SK-N-SH (cell line): ENCODE measurements around the gene C1QTNF5. TPM values are rescaled to one million over a fixed set of nuclear protein-coding genes. Genes with fewer than 3 reads are reported as not detected.

Experiments used
- CTCF ChIA-PET: fragments of 300-600, 350-600 bp; formaldehyde crosslinking; extraction: SDS; loops from one replicate; lab custom pipeline; 2021; lab: Yijun Ruan, JAX
- POLR2A ChIA-PET: fragments of 350-600 bp; sonication (Branson Sonifier 250); formaldehyde crosslinking; extraction: SDS; loops from one replicate; lab custom pipeline; 2020; ENCODE audit warnings: antibody characterized with exemption, inconsistent platforms; lab: Yijun Ruan, JAX
- DNase-seq: peaks from one replicate; pipeline ENCODE4 v3.0.0; 2012
- H2AFZ ChIP-seq: fragments of 200-600 bp; sonication (generic); 2 replicates; pipeline ENCODE4 v1.8.1; 2016; ENCODE audit warnings: antibody characterized with exemption, mild to moderate bottlenecking, low read depth
- H3F3A ChIP-seq: fragments of 200-600 bp; sonication (generic); replicated peaks from 2 replicates; pipeline ENCODE3; 2016; ENCODE audit warnings: antibody characterized with exemption, mild to moderate bottlenecking; ENCODE audit not compliant: insufficient read depth
- H3K27ac ChIP-seq, 2 experiments: fragments of 200-500 bp in 1 of 2; fragments of 200-600 bp in 1 of 2; sonication (Bioruptor generic) in 1 of 2; sonication (generic), shearing (Covaris generic) in 1 of 2; 2 replicates each; pipeline versions ENCODE4 v1.5.1 to v1.6.1; 2014 to 2016; ENCODE audit warnings: low read depth in 2 of 2, inconsistent platforms in 1 of 2, low read length in 1 of 2, mild to moderate bottlenecking in 1 of 2, mixed read lengths in 1 of 2
- H3K27me3 ChIP-seq: fragments of 200-600 bp; sonication (generic), shearing (Covaris generic); 2 replicates; pipeline ENCODE4 v1.6.1; 2016; ENCODE audit warnings: mixed run types; ENCODE audit not compliant: insufficient read depth
- H3K36me3 ChIP-seq, 2 experiments: fragments of 200-500 bp in 1 of 2; fragments of 200-600 bp in 1 of 2; sonication (Bioruptor generic) in 1 of 2; sonication (generic) in 1 of 2; replicated peaks in 1 of 2; 2 replicates each; pipeline versions ENCODE3 to v1.5.1; 2014 to 2016; ENCODE audit warnings: low read length in 1 of 2, mild to moderate bottlenecking in 1 of 2; ENCODE audit not compliant: insufficient read depth in 2 of 2, control insufficient read depth in 1 of 2
- H3K4me1 ChIP-seq, 2 experiments: fragments of 200-500 bp in 1 of 2; fragments of 200-600 bp in 1 of 2; sonication (Bioruptor generic) in 1 of 2; sonication (generic), shearing (Covaris generic) in 1 of 2; 2 replicates each; pipeline versions ENCODE4 v1.5.1 to v1.6.1; 2014 to 2016; ENCODE audit warnings: low read depth in 1 of 2, low read length in 1 of 2, mixed run types in 1 of 2; ENCODE audit not compliant: insufficient read depth in 2 of 2, control insufficient read depth in 1 of 2
- H3K4me2 ChIP-seq: fragments of 200-600 bp; sonication (generic), shearing (Covaris generic); 2 replicates; pipeline ENCODE4 v1.6.1; 2017; ENCODE audit warnings: mixed run types
- H3K4me3 ChIP-seq, 2 experiments: fragments of 200-500 bp in 1 of 2; fragments of 200-600 bp in 1 of 2; sonication (Bioruptor generic) in 1 of 2; sonication (generic), shearing (Covaris generic) in 1 of 2; 2 replicates each; pipeline versions ENCODE4 v1.5.1 to v1.8.1; 2014 to 2016; ENCODE audit warnings: low read depth in 2 of 2, inconsistent platforms in 1 of 2, low read length in 1 of 2, mild to moderate bottlenecking in 1 of 2, mixed read lengths in 1 of 2, moderate library complexity in 1 of 2
- H3K79me2 ChIP-seq: fragments of 200-600 bp; sonication (generic); 2 replicates; pipeline ENCODE4 v1.8.1; 2017; ENCODE audit warnings: mild to moderate bottlenecking; ENCODE audit not compliant: insufficient read depth
- H3K9ac ChIP-seq: fragments of 200-600 bp; sonication (generic); 2 replicates; pipeline ENCODE4 v1.6.1; 2017; ENCODE audit warnings: mixed run types
- H3K9me2 ChIP-seq: fragments of 200-600 bp; sonication (generic); 2 replicates; pipeline ENCODE4 v1.6.1; 2017; ENCODE audit warnings: mixed run types
- H3K9me3 ChIP-seq: fragments of 200-600 bp; sonication (generic); 2 replicates; pipeline ENCODE4 v1.6.1; 2017; ENCODE audit warnings: mixed run types, mild to moderate bottlenecking, moderate library complexity
- H4K20me1 ChIP-seq: fragments of 200-600 bp; sonication (generic); 2 replicates; pipeline ENCODE4 v1.6.1; 2017; ENCODE audit warnings: mild to moderate bottlenecking, mixed run types; ENCODE audit not compliant: insufficient read depth
- CHD2 ChIP-seq: fragments of 150-350 bp; IDR thresholded peaks from 2 replicates; pipeline ENCODE4 v1.6.1; 2018; ENCODE audit warnings: low read length; ENCODE audit not compliant: partially characterized antibody
- EP300 ChIP-seq, 2 experiments: IDR thresholded peaks; 2 replicates each; pipeline versions ENCODE4 v1.4.0 to v1.6.1; 2012; ENCODE audit warnings: borderline replicate concordance in 1 of 2, low read depth in 1 of 2, low read length in 1 of 2
- FOSL2 ChIP-seq: IDR thresholded peaks from 2 replicates; pipeline ENCODE4 v1.4.0; 2012; ENCODE audit warnings: low read depth, mild to moderate bottlenecking, moderate library complexity, borderline replicate concordance
- FOXJ3 ChIP-seq: sonication (generic); formaldehyde crosslinking; IDR thresholded peaks from 2 replicates; pipeline ENCODE4 v1.5.1; 2020; ENCODE audit warnings: mild to moderate bottlenecking, missing genetic modification reagents
- FOXM1 ChIP-seq: IDR thresholded peaks from 2 replicates; pipeline ENCODE4 v1.4.0; 2012; ENCODE audit warnings: low read depth, mild to moderate bottlenecking
- GABPA ChIP-seq: IDR thresholded peaks from 2 replicates; pipeline ENCODE4 v1.4.0; 2012; ENCODE audit warnings: low read depth, mild to moderate bottlenecking
- IRF3 ChIP-seq: fragments of 150-350 bp; IDR thresholded peaks from 2 replicates; pipeline ENCODE4 v1.6.1; 2016; ENCODE audit warnings: mild to moderate bottlenecking, low read depth, low read length
- JUND ChIP-seq: IDR thresholded peaks from 2 replicates; pipeline ENCODE4 v1.4.0; 2012
- MAX ChIP-seq: IDR thresholded peaks from 2 replicates; pipeline ENCODE4 v1.4.0; 2012; ENCODE audit warnings: low read depth
- MEF2A ChIP-seq: IDR thresholded peaks from 2 replicates; pipeline ENCODE4 v1.4.0; 2012; ENCODE audit warnings: low read depth, borderline replicate concordance
- NRF1 ChIP-seq: IDR thresholded peaks from 2 replicates; pipeline ENCODE4 v1.6.1; 2012; ENCODE audit warnings: low read depth, mild to moderate bottlenecking, low read length
- PBX3 ChIP-seq: IDR thresholded peaks from 2 replicates; pipeline ENCODE4; 2012
- RFX5 ChIP-seq: IDR thresholded peaks from 2 replicates; pipeline ENCODE4 v1.6.1; 2012; ENCODE audit warnings: mild to moderate bottlenecking, improper control_type of control experiment, low read length
- RXRA ChIP-seq: IDR thresholded peaks from 2 replicates; pipeline ENCODE4 v1.4.0; 2012; ENCODE audit warnings: low read depth, mild to moderate bottlenecking, borderline replicate concordance
- TEAD4 ChIP-seq: IDR thresholded peaks from 2 replicates; pipeline ENCODE4 v1.4.0; 2012; ENCODE audit warnings: mild to moderate bottlenecking, borderline replicate concordance; ENCODE audit not compliant: insufficient read depth
- USF1 ChIP-seq: IDR thresholded peaks from 2 replicates; pipeline ENCODE4 v1.4.0; 2012; ENCODE audit warnings: low read depth, borderline replicate concordance
- USF2 ChIP-seq: fragments of 150-350 bp; IDR thresholded peaks from 2 replicates; pipeline ENCODE4 v1.6.1; 2017; ENCODE audit warnings: antibody characterized with exemption, low read length, low read depth, borderline replicate concordance
- ZBTB33 ChIP-seq: IDR thresholded peaks from 2 replicates; pipeline ENCODE4 v1.4.0; 2012; ENCODE audit warnings: low read depth, borderline replicate concordance
- WGBS: methylation state at CpG from one replicate; pipeline ENCODE4 v1.1.6; 2017; ENCODE audit warnings: low lambda C conversion rate; 5-methylcytosine and 5-hydroxymethylcytosine counted together
- polyA plus RNA-seq, 3 experiments: library from polyadenylated mRNA; depleted of rRNA; stranded (reverse); fragments of >200 nt; gene quantifications; 2 replicates each; pipeline ENCODE4 v1.2.3, GENCODE V29; 2012

Gene C1QTNF5
- polyA plus RNA-seq, 1 of the 3 experiments (the other 2 are of a cell fraction), result 0.71 TPM

GRCh38 chr11:119380160-119380826 lies 39.6 kb upstream of the C1QTNF5 start:
- WGBS, result 81% methylated on average over 7 of the region's 13 CpGs
- Histone ChIP-seq H3K27ac (no peak overlapping the region), H3K9me2 (no peaks in the 10 kb centered on the region), H3K36me3 (no peaks in the 10 kb centered on the region), H3K4me2 (no peak overlapping the region), H3K79me2 (no peaks in the 10 kb centered on the region), H3K9ac (no peak overlapping the region), H4K20me1 (no peaks in the 10 kb centered on the region), H2AFZ (no peak overlapping the region), H3F3A (no peaks in the 10 kb centered on the region), H3K9me3 (no peaks in the 10 kb centered on the region), H3K4me1 (peaks cover 4 to 53% of the 10 kb centered on the region in 2 experiments), H3K27me3 (no peaks in the 10 kb centered on the region), H3K4me3 (no peak overlapping the region)
- ChIA-PET POLR2A (no interaction called here), CTCF (interaction anchor here (0.7 to 22.5 kb wide), 16 partner anchors 11 to 154 kb away, joined by 3 to 390 read pairs (median 10); partner anchors contain the start of gene C1QTNF5)
- TF ChIP-seq ZBTB33, result no peak
- no peak for TF ChIP-seq USF1
- no peak for TF ChIP-seq FOXJ3 (CRISPR knock-in tag)
- no peak for TF ChIP-seq NRF1
- no peak for TF ChIP-seq FOSL2
- no peak for TF ChIP-seq EP300 (IDR thresholded peaks at IDR 0.05; ENCODE audit: borderline replicate concordance in 1 of 2, low read depth in 1 of 2, low read length in 1 of 2)
- no peak for TF ChIP-seq FOXM1
- no peak for TF ChIP-seq TEAD4
- no peak for TF ChIP-seq JUND
- no peak for TF ChIP-seq USF2
- no peak for TF ChIP-seq MEF2A
- no peak for TF ChIP-seq PBX3
- no peak for TF ChIP-seq RFX5
- TF ChIP-seq CHD2, result no peak
- TF ChIP-seq MAX, result no peak
- TF ChIP-seq GABPA, result no peak
- no peak for TF ChIP-seq RXRA
- no peak for TF ChIP-seq IRF3
- peak; percentile 6 for DNase-seq
